NCI-H2171 (cell line): ENCODE results near the gene CPSF4.
A peak's percentile ranks its signal among the peaks of the same experiment; 100 is the strongest.
"Not testable (repeated sequence)": the region's sequence is repeated elsewhere in the genome, so short reads cannot be mapped to it uniquely, and the experiment has no call there.

ENCODE experiments used
- DNase-seq: peaks from one replicate; lab custom pipeline; 2025; lab: John Stamatoyannopoulos, UW

The CPSF4 gene

GRCh38 chr7:99408379-99409191 lies 30.2 kb upstream of the CPSF4 start, which contains the start of the genes BUD31 and PDAP1:
Gene BUD31 (plus strand): TSS chr7:99408969. CDS start chr7:99411093, 2,124 bp downstream.
Gene PDAP1 (minus strand): TSS chr7:99408597. CDS start chr7:99408548, 49 bp downstream.
- DNase-seq = peak; percentile 85

- no peak for DNase-seq
Measured at GRCh38 chr7:99409192-99409572, 29.6 kb upstream of the CPSF4 start.

- DNase-seq = no peak
Measured at GRCh38 chr7:99409806-99410205, 28.9 kb upstream of the CPSF4 start.

GRCh38 chr7:99410635-99411034 lies 28.1 kb upstream of the CPSF4 start:
- no peak for DNase-seq

GRCh38 chr7:99415513-99416127 lies 23.1 kb upstream of the CPSF4 start:
- DNase-seq = not testable (repeated sequence)

- no peak for DNase-seq
Measured at GRCh38 chr7:99418260-99418659, 20.5 kb upstream of the CPSF4 start.

GRCh38 chr7:99419323-99420021 lies 19.3 kb upstream of the CPSF4 start:
- DNase-seq = no peak

GRCh38 chr7:99420213-99420612 lies 18.5 kb upstream of the CPSF4 start:
- DNase-seq = no peak

- no peak for DNase-seq
Measured at GRCh38 chr7:99420986-99421385, 17.8 kb upstream of the CPSF4 start.

GRCh38 chr7:99422186-99422585 lies 16.6 kb upstream of the CPSF4 start:
- DNase-seq = no peak

- peak; percentile 15 for DNase-seq
Measured at GRCh38 chr7:99422625-99423024, 16.1 kb upstream of the CPSF4 start.

- no peak for DNase-seq
Measured at GRCh38 chr7:99424932-99425730, 13.6 kb upstream of the CPSF4 start.

- DNase-seq = no peak
Measured at GRCh38 chr7:99428972-99429566, 9.7 kb upstream of the CPSF4 start.

- no peak for DNase-seq
Measured at GRCh38 chr7:99429756-99430155, 9.0 kb upstream of the CPSF4 start.

- DNase-seq = not testable (repeated sequence)
Measured at GRCh38 chr7:99431756-99432540, 6.8 kb upstream of the CPSF4 start.

GRCh38 chr7:99433158-99433557 lies 5.6 kb upstream of the CPSF4 start:
- DNase-seq = no peak

GRCh38 chr7:99437946-99438572 lies 684 bp upstream of the CPSF4 start:
- DNase-seq = no peak

- DNase-seq = no peak
Measured at GRCh38 chr7:99440195-99440594, 1.5 kb downstream of the CPSF4 start.

GRCh38 chr7:99446096-99446495 lies 7.4 kb downstream of the CPSF4 start:
- no peak for DNase-seq

GRCh38 chr7:99447943-99448342 lies 9.2 kb downstream of the CPSF4 start:
- DNase-seq = no peak
